Right renal pelvis (tissue), 4 donors: ENCODE measurements around the gene AMBP. TPM values are rescaled to one million over a fixed set of nuclear protein-coding genes. Genes with fewer than 3 reads are reported as not detected.
"Not testable (repeated sequence)": the region's sequence is repeated elsewhere in the genome, so short reads cannot be mapped to it uniquely, and the experiment has no call there.

Source experiments
- DNase-seq, 4 donors: peaks; one replicate each; pipeline ENCODE4 v3.0.0-alpha.2; 2013; ENCODE audit warnings: low read depth in 4 of 4, low spot score in 3 of 4, missing footprints in 1 of 4
- polyA plus RNA-seq, 4 donors: library from polyadenylated mRNA; unstranded; fragments of 120-200 nt; gene quantifications; one replicate each; pipeline ENCODE4 v1.2.1, GENCODE V29; 2013; ENCODE audit not compliant: insufficient read length in 4 of 4

Gene AMBP
- polyA plus RNA-seq, 4 donors = 1.2 to 2.2 (median 2.0) TPM

DNA sequence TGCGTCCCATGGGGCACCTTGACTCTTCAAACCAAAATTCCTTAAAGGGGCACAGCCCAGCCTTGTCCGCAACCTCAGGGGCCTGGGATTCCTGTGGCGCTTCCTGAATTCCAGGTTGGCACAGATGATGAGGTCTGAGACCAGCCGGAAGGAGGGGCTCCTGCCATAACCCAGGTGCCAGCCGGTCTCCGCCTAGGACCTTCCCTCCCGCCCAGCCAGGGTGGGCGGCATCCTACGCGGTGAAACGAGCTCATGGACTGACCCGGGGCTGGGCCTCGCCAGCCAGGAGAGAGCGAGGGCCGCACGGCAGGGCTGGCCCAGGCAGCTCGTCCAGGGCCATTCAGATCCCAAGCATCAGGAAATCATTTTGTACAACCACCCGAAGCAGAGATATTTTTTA, 23.0 kb downstream of the AMBP start:
- DNase-seq = no peak

DNA sequence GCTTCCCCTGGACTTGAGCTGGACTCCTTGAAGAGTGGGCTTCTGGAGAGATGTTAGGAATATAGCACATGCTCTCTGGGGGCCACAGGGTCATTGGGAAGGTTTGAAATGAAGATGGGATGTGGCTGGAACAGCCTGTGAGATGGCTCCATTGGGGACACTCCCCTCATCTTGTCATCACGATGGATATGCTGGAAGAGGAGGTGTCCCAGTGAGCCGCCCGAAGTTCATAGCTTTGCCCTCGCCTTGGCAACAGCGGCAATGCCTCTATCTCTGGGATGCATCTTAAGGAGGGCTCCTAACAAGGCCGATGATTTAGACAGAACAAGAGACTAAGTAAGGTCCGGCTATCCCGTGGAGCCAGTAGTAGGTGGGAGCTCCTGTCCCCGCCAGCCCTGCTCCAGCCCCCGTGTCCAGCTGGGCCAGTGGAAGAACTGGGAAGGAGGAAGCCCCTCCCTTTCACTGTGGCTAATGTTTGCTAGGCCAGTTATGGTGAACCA, 23.9 kb downstream of the AMBP start:
- DNase-seq = no peak

DNA sequence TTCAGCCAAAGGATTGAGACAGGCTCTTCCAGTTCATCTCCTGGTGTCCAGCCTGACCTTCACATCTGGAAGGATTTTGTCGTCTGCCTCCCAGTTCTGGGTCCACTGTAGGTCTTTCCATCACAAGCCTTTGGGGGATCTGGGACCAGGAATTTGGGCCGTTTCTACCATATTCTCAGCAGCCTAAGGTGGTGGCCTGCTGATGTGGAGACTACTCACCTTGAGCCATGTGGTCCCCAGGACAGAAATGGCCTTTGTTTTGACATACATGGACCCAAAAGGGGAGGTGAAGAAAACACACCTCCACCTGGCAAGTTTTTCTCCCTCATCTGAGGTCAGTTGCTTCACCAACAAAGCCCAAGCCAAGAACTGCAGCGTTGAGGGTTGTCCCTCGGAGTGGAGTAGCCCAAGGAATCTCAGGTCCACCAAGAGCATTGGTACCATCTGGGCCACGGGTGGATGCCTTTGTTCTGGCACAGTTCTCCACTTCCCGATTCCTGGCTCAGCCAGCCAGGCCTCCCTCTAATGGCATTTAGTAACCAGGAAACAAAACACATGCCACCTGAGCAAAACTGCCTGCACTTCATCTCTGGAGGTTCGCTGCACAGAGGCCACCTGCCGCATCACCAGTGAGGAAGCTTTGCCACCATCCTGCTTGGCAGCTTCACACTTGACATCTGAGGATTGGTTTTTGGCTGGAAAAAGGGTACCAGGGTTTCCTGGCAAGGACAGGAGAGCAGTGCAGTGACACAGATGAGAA, 24.7 kb downstream of the AMBP start:
- no peak for DNase-seq

DNA sequence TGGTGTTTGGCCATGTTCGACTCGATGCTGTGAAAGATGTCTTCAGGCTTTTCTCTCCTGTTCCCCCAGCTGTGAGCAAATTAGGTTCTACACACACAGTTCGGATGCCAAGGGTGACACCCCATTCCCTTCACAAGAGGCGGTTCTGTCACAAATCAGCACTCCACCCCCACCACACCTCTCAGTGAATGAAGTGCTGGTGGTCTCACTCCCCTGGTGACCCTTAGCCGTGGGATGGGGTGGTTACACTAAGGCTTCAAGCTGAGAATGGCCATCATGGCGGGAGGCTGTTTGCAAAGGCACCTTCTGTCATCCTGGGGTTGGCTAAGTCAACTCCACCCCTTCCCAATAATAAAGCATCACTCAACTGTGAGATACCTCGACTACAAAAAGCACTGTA, 26.4 kb downstream of the AMBP start:
- no peak for DNase-seq

DNA sequence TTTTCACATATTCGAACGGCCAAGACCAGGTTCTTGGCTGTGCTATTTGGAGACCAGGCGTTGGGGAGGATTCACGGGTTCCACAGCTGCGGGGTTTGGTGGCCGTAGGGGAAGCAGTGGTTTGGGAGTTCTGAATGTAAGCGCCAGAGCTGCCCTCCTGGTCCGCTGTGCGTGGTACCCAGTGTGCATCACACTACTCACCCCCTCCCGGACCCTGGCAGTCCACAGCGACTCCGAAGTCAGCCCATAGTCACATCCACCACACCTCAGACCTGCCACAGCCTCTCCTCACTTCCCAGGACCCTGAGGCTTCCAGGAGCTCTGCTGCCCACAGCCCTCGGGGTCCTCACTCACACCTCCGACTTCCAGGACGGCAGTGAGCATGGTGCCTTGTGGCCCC, 26.8 kb downstream of the AMBP start:
- DNase-seq = no peak

DNA sequence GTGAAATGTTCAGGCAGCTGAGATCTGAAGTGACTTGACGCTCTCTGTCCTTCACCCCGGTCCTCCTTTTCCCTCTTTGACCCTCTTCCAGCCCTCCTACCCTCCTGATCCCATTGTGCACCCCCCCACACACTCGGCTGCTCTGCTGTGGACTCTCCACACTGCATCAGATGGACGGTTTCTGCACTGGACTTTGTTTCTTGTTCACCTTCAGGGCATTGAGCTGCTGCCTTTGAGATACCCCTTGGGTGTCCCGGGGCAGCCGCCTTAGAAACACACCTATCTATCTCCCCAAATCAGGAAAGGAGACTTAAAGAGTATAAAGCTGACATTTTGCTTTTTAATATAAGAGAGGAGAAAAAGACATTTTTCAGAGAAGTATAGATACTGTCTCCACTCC, 27.5 kb downstream of the AMBP start:
- DNase-seq = no peak

DNA sequence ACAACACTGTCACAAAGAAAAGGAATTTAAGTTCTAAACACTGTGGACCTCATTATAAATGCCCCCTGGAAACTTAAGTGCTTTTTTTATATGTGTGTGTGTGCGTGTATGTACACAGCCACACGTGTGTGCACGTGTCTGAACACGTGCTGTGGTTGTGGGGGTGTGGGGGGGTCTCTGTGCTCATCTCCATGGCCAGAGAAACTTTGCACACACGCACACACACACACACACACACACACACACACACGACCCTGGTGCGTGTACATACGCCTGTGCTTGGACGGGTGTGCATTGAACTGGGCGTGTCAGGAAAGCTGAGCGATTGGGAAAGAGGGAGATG, 27.9 kb downstream of the AMBP start:
- DNase-seq = no peak

DNA sequence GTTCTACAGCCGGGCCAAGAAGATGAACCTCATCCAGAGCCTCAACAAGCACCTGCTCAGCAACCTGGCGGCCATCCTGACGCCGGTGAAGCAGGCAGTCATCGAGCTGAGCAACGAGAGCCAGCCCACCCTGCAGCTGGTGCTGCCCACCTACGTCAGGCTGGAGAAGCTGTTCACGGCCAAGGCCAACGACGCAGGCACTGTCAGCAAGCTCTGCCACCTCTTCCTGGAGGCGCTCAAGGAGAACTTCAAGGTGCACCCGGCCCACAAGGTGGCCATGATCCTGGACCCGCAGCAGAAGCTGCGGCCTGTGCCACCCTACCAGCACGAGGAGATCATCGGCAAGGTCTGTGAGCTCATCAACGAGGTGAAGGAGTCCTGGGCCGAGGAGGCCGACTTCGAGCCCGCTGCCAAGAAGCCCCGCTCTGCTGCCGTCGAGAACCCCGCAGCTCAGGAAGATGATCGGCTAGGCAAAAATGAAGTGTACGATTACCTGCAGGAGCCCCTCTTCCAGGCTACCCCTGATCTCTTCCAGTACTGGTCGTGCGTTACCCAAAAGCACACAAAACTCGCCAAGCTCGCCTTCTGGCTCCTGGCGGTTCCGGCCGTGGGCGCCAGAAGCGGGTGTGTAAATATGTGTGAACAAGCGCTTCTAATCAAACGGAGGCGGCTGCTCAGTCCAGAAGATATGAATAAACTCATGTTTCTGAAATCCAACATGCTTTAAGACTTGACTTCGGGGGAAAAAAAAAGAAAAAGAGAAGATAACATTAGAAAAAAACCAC, 28.5 kb downstream of the AMBP start:
- DNase-seq = no peak

DNA sequence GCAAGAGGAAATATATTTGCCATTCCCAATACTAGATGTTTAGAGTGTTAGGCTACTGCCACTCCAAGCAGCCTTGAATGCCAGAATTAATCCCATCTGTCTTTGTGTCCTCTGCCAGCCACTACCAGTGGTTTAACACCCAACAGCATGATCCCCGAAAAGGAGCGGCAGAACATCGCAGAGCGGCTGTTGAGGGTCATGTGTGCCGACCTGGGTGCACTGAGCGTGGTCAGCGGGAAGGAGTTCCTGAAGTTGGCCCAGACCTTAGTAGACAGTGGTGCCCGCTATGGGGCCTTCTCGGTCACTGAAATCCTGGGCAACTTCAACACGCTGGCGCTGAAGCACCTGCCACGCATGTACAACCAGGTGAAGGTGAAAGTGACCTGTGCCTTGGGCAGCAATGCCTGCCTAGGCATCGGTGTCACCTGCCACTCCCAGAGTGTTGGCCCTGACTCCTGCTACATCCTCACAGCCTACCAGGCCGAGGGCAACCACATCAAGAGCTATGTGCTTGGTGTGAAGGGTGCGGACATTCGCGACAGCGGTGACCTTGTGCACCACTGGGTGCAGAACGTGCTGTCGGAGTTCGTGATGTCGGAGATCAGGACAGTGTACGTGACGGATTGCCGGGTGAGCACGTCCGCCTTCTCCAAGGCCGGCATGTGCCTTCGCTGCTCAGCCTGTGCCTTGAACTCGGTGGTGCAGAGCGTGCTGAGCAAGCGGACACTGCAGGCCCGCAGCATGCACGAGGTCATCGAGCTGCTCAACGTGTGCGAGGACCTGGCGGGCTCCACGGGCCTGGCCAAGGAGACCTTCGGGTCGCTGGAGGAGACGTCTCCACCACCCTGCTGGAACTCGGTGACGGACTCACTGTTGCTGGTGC, 29.3 kb downstream of the AMBP start:
- DNase-seq = no peak

DNA sequence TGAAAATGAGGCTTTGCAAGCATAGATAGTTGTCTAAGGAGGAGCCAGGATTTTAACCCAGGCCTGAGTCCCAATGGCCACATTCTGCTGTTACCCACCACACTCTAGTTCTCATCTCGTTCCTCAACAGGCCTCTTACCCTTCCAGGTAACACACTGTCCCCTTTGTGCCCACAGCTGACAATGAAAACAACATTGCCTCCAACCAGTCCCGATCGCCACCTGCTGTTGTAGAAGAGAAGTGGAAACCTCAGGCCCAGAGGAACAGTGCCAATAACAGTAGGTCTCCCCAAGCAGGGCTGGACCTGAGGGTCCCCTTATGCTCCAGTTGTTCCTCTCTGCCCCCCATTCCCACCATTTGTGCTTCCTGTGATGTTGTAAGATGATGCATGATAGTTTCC, 30.4 kb downstream of the AMBP start:
- DNase-seq = no peak

DNA sequence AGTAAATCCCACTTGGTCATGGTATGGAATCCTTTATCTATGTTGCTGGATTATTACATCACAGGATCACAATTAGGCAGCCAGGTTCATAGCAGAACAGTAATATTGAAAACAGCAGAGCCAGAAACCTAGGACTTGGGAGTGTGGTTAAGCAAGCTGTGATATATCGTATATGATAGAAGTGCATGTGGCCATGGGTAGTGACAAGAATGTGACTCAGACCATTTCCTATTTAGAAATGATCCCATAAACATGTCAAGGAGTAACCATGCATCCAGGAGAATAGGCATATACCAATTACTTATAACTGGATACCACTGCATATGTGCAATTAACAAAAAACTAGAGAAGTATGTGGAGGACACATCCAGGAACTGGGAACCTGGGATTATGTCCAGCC, 31.2 kb downstream of the AMBP start:
- DNase-seq = no peak

DNA sequence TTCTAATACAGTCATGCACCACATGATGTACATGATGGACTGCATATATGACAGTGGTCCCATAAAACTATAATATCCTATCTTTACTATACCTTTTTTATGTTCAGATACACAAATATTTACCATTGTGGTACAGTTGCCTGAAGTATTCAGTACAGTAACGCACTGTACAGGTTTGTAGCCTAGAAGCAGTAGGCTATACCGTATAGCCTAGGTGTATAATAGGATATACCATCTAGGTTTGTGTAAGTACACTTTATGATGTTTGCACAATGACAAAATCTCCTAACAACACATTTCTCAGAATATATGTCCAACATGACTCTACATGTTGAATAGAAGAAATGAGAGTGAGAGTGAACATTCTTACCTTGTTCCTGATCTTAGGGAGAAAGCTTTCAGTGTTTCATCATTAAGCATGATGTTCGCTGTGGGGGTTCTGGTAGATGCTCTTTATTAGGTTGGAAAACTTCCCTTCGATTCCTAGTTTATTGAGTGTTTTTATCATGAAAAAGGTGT, 31.8 kb downstream of the AMBP start:
- no peak for DNase-seq

DNA sequence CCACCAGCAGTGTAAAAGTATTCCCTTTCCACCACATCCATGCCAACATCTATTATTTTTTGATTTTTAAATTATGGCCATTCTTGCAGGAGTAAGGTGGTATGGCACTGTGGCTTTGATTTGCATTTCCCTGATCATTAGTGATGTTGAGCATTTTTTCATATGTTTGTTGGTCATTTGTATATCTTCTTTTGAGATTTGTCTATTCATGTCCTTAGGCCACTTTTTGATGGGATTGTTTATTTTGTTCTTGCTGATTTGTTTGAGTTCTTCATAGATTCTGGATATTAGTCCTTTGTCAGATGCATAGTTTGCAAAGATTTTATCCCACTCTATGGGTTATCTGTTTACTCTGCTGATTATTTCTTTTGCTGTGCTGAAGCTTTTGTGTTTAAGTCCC, 34.4 kb downstream of the AMBP start:
- not testable (repeated sequence) for DNase-seq

DNA sequence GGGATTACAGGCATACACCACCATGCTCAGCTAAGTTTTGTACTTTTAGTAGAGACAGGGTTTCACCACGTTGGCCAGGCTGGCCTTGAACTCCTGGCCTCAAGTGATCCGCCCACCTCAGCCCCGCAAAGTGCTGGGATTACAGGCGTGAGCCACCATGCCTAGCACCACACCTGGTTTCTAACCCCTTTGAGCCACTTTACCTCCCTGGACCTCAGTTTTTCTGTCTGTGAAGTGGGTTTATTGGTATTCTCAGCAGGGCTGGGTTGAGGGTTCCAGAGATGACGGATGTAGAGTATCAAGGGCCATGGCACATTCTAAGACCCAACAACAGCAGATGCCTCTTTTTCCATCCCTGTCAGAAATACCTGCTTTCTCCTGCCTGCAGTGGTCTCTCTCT, 38.6 kb downstream of the AMBP start:
- no peak for DNase-seq

DNA sequence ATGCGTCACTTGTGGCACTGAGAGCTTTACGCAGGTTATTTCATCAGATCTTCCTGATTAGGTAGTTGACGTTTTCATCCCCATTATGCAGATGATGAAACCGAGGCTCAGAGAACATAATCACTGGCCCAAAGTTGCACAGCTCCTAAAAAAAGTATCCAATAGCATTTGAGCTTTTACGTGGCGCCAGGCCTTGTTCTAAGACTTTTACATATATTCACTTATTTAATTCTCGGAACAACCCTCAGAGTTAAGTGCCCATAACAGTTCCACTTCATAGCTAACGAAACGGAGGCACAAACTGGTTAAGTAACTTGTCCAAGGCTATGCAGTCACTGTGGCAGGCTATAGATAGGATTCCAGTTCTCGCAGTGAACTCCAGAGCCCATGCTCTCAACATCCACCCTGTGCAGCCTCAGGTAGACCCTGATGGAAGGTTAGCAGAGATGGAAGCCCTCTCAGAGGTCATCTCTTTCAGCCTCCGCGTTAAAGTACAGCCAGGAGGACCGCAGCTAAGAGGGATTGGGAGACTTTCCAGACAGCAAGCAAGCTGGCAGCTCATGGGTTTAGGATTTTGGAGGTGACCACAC, 39.3 kb downstream of the AMBP start:
- DNase-seq = no peak

DNA sequence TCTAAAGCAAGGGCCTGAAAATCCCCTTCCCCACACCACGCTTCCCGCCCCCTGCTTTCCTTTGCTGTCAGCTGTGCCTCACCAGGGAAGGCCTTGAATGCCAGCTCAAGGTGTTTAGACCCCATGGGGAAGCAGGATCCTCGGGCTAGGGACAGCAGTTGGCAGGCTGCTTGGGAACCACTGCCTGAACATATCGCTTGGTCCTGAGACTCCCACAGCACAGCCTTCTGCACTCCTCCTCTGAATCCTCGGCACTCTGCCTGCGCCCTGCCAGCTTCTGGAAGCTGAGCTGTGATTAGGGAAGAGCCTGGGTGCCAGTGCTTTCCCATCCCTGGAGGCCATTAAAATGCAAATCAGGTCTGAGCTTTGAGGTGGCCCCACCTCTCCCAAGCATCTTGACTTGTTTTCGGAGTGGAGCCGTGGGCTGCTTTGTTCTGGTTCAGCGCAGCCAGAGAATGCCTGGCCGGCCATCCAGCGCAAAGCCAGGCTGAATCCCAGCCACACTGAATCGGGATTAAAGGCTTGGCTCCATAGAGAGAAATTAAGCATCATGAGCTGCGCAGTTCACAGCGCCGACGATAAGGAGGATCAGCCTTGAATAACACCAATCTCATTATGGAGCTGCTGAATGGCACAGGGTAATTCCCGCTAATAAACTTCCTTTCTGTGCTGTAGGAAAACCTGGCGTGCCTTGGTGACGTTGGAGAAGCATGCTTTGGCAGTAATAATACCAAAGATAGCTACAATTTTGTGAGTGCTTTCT, 40.0 kb downstream of the AMBP start:
- DNase-seq = peak in 3 of 4 donors; percentile 36 to 67 (median 60)

DNA sequence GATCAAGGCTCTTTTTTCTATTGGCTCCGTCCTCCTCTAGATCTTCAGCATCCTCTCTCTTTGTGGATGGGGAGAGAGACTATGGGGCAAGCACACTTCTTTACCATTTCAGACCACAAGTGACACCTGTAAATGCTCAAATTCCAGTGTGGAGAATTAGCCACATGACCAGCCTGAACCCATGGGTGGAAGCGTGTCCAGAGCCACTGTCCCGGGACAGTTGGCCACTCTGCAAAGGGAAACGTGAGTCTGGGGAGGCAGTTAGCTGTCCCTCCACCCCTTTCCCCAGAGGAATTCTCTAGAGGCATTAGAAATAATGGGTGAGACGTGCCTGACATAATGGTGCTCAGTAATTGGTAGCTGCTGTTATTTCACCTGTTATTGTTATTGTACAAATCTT, 40.9 kb downstream of the AMBP start:
- DNase-seq = no peak

DNA sequence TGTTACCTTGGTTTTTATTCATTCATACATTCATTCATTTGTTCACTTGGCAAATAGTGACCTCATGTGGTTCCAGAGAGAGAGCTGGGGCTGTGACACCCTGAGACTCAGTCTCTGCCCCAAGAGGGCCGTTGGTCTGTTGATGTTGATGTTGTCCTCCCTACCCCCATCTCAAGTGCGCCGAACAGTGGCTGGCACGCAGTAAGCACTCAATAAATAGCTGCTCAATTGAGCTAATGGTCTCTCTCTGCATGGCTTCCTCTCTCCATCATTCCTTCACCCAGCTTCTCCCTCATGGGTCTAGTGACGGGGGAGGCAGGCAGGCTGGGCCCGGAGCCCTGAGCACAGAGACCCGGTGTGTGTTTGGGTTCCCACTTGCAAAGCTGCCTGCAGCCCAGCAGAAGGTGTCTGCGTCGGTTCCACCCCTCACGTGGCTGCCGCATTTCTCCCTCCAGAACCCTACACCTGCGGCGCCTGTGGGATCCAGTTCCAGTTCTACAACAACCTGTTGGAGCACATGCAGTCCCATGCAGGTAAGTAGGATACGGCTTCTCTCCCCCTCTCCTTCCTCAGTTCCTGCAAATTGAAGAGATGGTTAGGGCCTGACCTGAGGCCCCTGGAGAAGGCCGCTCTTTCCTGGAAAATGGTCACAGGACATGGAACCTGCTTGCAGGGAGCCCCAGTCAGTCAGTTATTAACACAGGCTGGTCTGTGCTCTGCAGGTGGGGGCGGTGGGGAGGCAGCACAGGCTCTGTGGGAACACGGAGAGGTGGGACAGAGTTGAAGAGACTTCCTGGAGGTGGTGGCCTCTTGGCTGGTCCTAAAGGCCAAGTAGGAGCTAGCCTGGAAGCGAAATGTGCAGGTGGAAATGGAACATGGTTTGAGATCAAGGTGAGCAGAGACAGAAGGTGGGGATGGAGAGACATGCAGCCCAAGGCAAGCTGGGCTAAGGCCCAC, 42.0 kb downstream of the AMBP start:
- no peak for DNase-seq
